ENCODE measurements around the gene SMTNL1. TPM values are rescaled to one million over a fixed set of nuclear protein-coding genes. Genes with fewer than 3 reads are reported as not detected.

SMTNL1 gene
- total and polyA plus RNA-seq, 9 of the 15 experiments (the other 6 are each of a cell fraction or from before 2014, with no cell fraction given) = not detected

GRCh38 chr11:57491371-57492061 lies 45.9 kb upstream of the SMTNL1 start:
- intact Hi-C loops (cut with micrococcal nuclease) (loop anchor here (5.0 kb wide), 1 partner anchor 34 kb away; no protein-coding TSS in a partner anchor), in situ Hi-C loops (cut with MboI) (loop anchor here (5.0 kb wide), 1 partner anchor 36 kb away; no protein-coding TSS in a partner anchor)
- TF ChIP-seq CC2D1A (IDR thresholded peaks at IDR 0.05) (0 out of 2 replicates have a peak, but pooled peaks have one; percentile 22), CEBPG (CRISPR knock-in tag; IDR thresholded peaks at IDR 0.05) (peak; percentile 96), CEBPG (tag; conservative IDR thresholded peaks at IDR 0.05 in 1 of 2, IDR thresholded peaks at IDR 0.05 in 1 of 2) (peak; percentile 82 to 93), KLF1 (tag; IDR thresholded peaks at IDR 0.05) (no peak), PHB (CRISPR knock-in tag; IDR thresholded peaks at IDR 0.05) (no peak), BHLHE40 (IDR thresholded peaks at IDR 0.05; ENCODE audit: low read length) (no peak), SMC3 (conservative IDR thresholded peaks at IDR 0.05; ENCODE audit: insufficient read depth, low read depth, low read length) (peak; percentile 54), RBFOX2 (IDR thresholded peaks at IDR 0.05; ENCODE audit: low read depth, low read length) (0 out of 2 replicates have a peak, but pooled peaks have one; percentile 37), RFX7 (CRISPR knock-in tag; IDR thresholded peaks at IDR 0.05) (no peak), SNRNP70 (optimal IDR thresholded peaks at IDR 0.05; ENCODE audit: low read depth, low read length) (no peak), MTA3 (IDR thresholded peaks at IDR 0.05; ENCODE audit: borderline replicate concordance) (0 out of 2 replicates have a peak, but pooled peaks have one; percentile 26), DACH1 (IDR thresholded peaks at IDR 0.05; ENCODE audit: partially characterized antibody) (peak; percentile 13)
- TF ChIP-seq, protein P1, sequence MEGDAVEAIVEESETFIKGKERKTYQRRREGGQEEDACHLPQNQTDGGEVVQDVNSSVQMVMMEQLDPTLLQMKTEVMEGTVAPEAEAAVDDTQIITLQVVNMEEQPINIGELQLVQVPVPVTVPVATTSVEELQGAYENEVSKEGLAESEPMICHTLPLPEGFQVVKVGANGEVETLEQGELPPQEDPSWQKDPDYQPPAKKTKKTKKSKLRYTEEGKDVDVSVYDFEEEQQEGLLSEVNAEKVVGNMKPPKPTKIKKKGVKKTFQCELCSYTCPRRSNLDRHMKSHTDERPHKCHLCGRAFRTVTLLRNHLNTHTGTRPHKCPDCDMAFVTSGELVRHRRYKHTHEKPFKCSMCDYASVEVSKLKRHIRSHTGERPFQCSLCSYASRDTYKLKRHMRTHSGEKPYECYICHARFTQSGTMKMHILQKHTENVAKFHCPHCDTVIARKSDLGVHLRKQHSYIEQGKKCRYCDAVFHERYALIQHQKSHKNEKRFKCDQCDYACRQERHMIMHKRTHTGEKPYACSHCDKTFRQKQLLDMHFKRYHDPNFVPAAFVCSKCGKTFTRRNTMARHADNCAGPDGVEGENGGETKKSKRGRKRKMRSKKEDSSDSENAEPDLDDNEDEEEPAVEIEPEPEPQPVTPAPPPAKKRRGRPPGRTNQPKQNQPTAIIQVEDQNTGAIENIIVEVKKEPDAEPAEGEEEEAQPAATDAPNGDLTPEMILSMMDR (IDR thresholded peaks at IDR 0.05 in 2 of 3, conservative IDR thresholded peaks at IDR 0.05 in 1 of 3; ENCODE audit: insufficient read depth in 2 of 3, low read depth in 1 of 3, low read length in 3 of 3) = peak; percentile 80 to 93 (median 82)

More at GRCh38 chr11:57491371-57492061, 45.9 kb upstream of the SMTNL1 start:
- POLR2A ChIA-PET = interaction anchor here (0.7 to 1.1 kb wide), 3 partner anchors 28 to 119 kb away, joined by 3 to 4 read pairs (median 4); no protein-coding TSS in a partner anchor
- H4K20me1 ChIP-seq (replicated peaks; ENCODE audit: control insufficient read depth, insufficient read depth, low read length) = 0 out of 2 replicates have a peak, but pooled peaks cover 3% of the 10 kb centered on the region
- no TSS peak for BruUV-seq (replicated peaks)
- peaks cover 0 to 7% of the 10 kb centered on the region in 2 experiments; a peak in 2 of 5 replicates for H3K4me1 ChIP-seq (replicated peaks in 1 of 2; ENCODE audit: control insufficient read depth in 2 of 2, insufficient read depth in 2 of 2, low read length in 2 of 2)
- H3K4me2 ChIP-seq (ENCODE audit: insufficient read depth, low read length) = no peak overlapping the region
- ATAC-seq = peak; percentile 81
- CTCF ChIA-PET (ENCODE audit: low intra/inter-chr PET ratio) = interaction anchor here (0.6 to 5.1 kb wide), 5 partner anchors 29 to 154 kb away, joined by 3 to 51 read pairs (median 4); no protein-coding TSS in a partner anchor
- peak; percentile 83 for FAIRE-seq
- no peak overlapping the region for H3K27ac ChIP-seq (ENCODE audit: extremely low read depth, low read depth, low read length)
- no peak overlapping the region; a peak in 1 of 4 replicates for H3K9ac ChIP-seq (ENCODE audit: insufficient read depth in 1 of 2, low read depth in 2 of 2, low read length in 2 of 2)
- WGBS (ENCODE audit: insufficient coverage, low coverage, missing lambda C conversion rate) = 81% methylated on average over 11 of the region's 11 CpGs
- H3K36me3 ChIP-seq (ENCODE audit: control insufficient read depth, insufficient read depth, low read length) = peaks cover 78% of the 10 kb centered on the region; the same call in 2 of the 3 replicates
- DNase-seq (ENCODE audit: extremely low read depth in 1 of 4, low spot score in 3 of 4) = peak; percentile 68 to 76 (median 74)
- no peak overlapping the region for H3K4me3 ChIP-seq
- no peak overlapping the region for H2AFZ ChIP-seq (ENCODE audit: low read depth, low read length)
- no peaks in the 10 kb centered on the region for H3K9me1 ChIP-seq (ENCODE audit: control insufficient read depth, insufficient read depth, low read length)
- H3K9me3 ChIP-seq (replicated peaks; ENCODE audit: control insufficient read depth, insufficient read depth, low read depth, low read length) = no peaks in the 10 kb centered on the region
- no peaks in the 10 kb centered on the region for H3K27me3 ChIP-seq (ENCODE audit: control insufficient read depth in 2 of 2, insufficient read depth in 2 of 2, low read length in 2 of 2)
- H3K79me2 ChIP-seq (ENCODE audit: control insufficient read depth, insufficient read depth, low read length) = no peaks in the 10 kb centered on the region

Measured in K562 (cell line).